ENCODE data around the gene DISP2.

Gene DISP2

GRCh38 chr15:40345867-40346578 is 12.0 kb upstream of the DISP2 start:
- Mint-ChIP-seq H3K27ac (no peak overlapping the region), H3K4me3 (no peak overlapping the region), H3K36me3 (ENCODE audit: low read depth) (no peaks in the 10 kb centered on the region), H3K27me3 (ENCODE audit: low read depth) (peaks cover 13% of the 10 kb centered on the region), H3K9me3 (no peaks in the 10 kb centered on the region), H3K4me1 (peaks cover 24% of the 10 kb centered on the region)
- TF ChIP-seq CTCF (IDR thresholded peaks at IDR 0.05; ENCODE audit: unreplicated experiment in 3 of 3), result no peak

- no peak overlapping the region for H3K4me3 Mint-ChIP-seq
- TF ChIP-seq CTCF (IDR thresholded peaks at IDR 0.05; ENCODE audit: unreplicated experiment in 3 of 3), result no peak
Measured at GRCh38 chr15:40346579-40347558, 11.2 kb upstream of the DISP2 start.

GRCh38 chr15:40347559-40348473 is 10.2 kb upstream of the DISP2 start:
- H3K27ac Mint-ChIP-seq, result no peak overlapping the region

More at GRCh38 chr15:40346579-40347558, 11.2 kb upstream of the DISP2 start:
- H3K36me3 Mint-ChIP-seq (ENCODE audit: low read depth), result no peaks in the 10 kb centered on the region
- no peaks in the 10 kb centered on the region for H3K9me3 Mint-ChIP-seq
- no peak overlapping the region for H3K27ac Mint-ChIP-seq
- H3K4me1 Mint-ChIP-seq, result peaks cover 16% of the 10 kb centered on the region
- H3K27me3 Mint-ChIP-seq (ENCODE audit: low read depth), result peaks cover 18% of the 10 kb centered on the region

GRCh38 chr15:40348474-40348870 is 9.5 kb upstream of the DISP2 start:
- peaks cover 22% of the 10 kb centered on the region for H3K27me3 Mint-ChIP-seq (ENCODE audit: low read depth)
- H3K9me3 Mint-ChIP-seq, result no peaks in the 10 kb centered on the region
- no peak overlapping the region for H3K27ac Mint-ChIP-seq
- TF ChIP-seq CTCF (IDR thresholded peaks at IDR 0.05; ENCODE audit: unreplicated experiment in 3 of 3), result no peak
- no peaks in the 10 kb centered on the region for H3K36me3 Mint-ChIP-seq (ENCODE audit: low read depth)
- no peak overlapping the region for H3K4me3 Mint-ChIP-seq
- peaks cover 10% of the 10 kb centered on the region for H3K4me1 Mint-ChIP-seq

More at GRCh38 chr15:40347559-40348473, 10.2 kb upstream of the DISP2 start:
- peaks cover 15% of the 10 kb centered on the region for H3K4me1 Mint-ChIP-seq
- H3K9me3 Mint-ChIP-seq, result no peaks in the 10 kb centered on the region
- H3K4me3 Mint-ChIP-seq, result no peak overlapping the region
- TF ChIP-seq CTCF (IDR thresholded peaks at IDR 0.05; ENCODE audit: unreplicated experiment in 3 of 3), result no peak
- peaks cover 18% of the 10 kb centered on the region for H3K27me3 Mint-ChIP-seq (ENCODE audit: low read depth)
- H3K36me3 Mint-ChIP-seq (ENCODE audit: low read depth), result no peaks in the 10 kb centered on the region

GRCh38 chr15:40349163-40349562 is 8.9 kb upstream of the DISP2 start:
- Mint-ChIP-seq H3K27ac (no peak overlapping the region), H3K27me3 (ENCODE audit: low read depth) (peaks cover 22% of the 10 kb centered on the region), H3K4me3 (no peak overlapping the region), H3K9me3 (no peaks in the 10 kb centered on the region), H3K36me3 (ENCODE audit: low read depth) (no peaks in the 10 kb centered on the region), H3K4me1 (peaks cover 13% of the 10 kb centered on the region)
- TF ChIP-seq CTCF (IDR thresholded peaks at IDR 0.05; ENCODE audit: unreplicated experiment in 3 of 3), result no peak
